Upper lobe of left lung (tissue), 4 donors: ENCODE data around the gene MICAL3.

Experiments
- CTCF ChIP-seq, 6 experiments: fragments of 450-650 bp in 4 of 6; fragments of 200-600 bp in 2 of 6; sonication (generic) in 2 of 6; IDR thresholded peaks; one replicate each; pipeline ENCODE4 v1.5.1; 2016 to 2019; ENCODE audit warnings: antibody characterized with exemption in 6 of 6
- EP300 ChIP-seq, 4 donors: sonication (generic); formaldehyde crosslinking; IDR thresholded peaks; one replicate each; pipeline ENCODE4 v1.5.1; 2017; ENCODE audit warnings: antibody characterized with exemption in 4 of 4, control low read depth in 2 of 4
- POLR2A ChIP-seq, 4 donors: fragments of 450-650 bp; IDR thresholded peaks; one replicate each; pipeline ENCODE4 v1.5.1; 2016 to 2017; ENCODE audit warnings: antibody characterized with exemption in 4 of 4, mild to moderate bottlenecking in 2 of 4

GRCh38 chr22:17835256-17835655 lies 189.1 kb downstream of the MICAL3 start:
- no peak for TF ChIP-seq CTCF (IDR thresholded peaks at IDR 0.05)
- no peak for TF ChIP-seq POLR2A (IDR thresholded peaks at IDR 0.05)
- TF ChIP-seq EP300 (IDR thresholded peaks at IDR 0.05): no peak
